H9 (cell line): Measurements from ENCODE around the gene NCL. TPM values are rescaled to one million over a fixed set of nuclear protein-coding genes. Genes with fewer than 3 reads are reported as not detected.

Experiments used
- DNase-seq: peaks from one replicate; pipeline ENCODE4 v3.0.0-alpha.2; 2017
- H2AFZ ChIP-seq: one replicate; pipeline ENCODE4 v1.6.1; 2013; ENCODE audit warnings: mild to moderate bottlenecking, low read length, control low read depth, moderate library complexity
- H2AK5ac ChIP-seq: 2 replicates; pipeline ENCODE4 v1.6.1; 2013; ENCODE audit warnings: low read length, control low read depth, mixed read lengths; ENCODE audit not compliant: insufficient read length
- H2BK120ac ChIP-seq: one replicate; pipeline ENCODE4 v1.6.1; 2013; ENCODE audit warnings: low read depth, mild to moderate bottlenecking, low read length, control low read depth, inconsistent platforms; ENCODE audit not compliant: poor library complexity, severe bottlenecking
- H2BK12ac ChIP-seq: 2 replicates; pipeline ENCODE4 v1.6.1; 2013; ENCODE audit warnings: low read length, control low read depth, mixed read lengths, low read depth; ENCODE audit not compliant: insufficient read length
- H2BK15ac ChIP-seq: 2 replicates; pipeline ENCODE4 v1.6.1; 2013; ENCODE audit warnings: low read depth, low read length, control low read depth
- H2BK20ac ChIP-seq: one replicate; pipeline ENCODE4 v1.6.1; 2013; ENCODE audit warnings: low read depth, mild to moderate bottlenecking, low read length, control low read depth, inconsistent platforms; ENCODE audit not compliant: poor library complexity, severe bottlenecking
- H2BK5ac ChIP-seq: 2 replicates; pipeline ENCODE4 v1.6.1; 2013; ENCODE audit warnings: low read length, control low read depth, mixed read lengths; ENCODE audit not compliant: insufficient read length
- H3K14ac ChIP-seq: 2 replicates; pipeline ENCODE4 v1.6.1; 2013; ENCODE audit warnings: low read length, control low read depth; ENCODE audit not compliant: insufficient read depth
- H3K18ac ChIP-seq: 2 replicates; pipeline ENCODE4 v1.6.1; 2013; ENCODE audit warnings: low read depth, mild to moderate bottlenecking, mixed read lengths, low read length, control low read depth; ENCODE audit not compliant: insufficient read length
- H3K23ac ChIP-seq: 2 replicates; pipeline ENCODE4 v1.6.1; 2013; ENCODE audit warnings: low read length, control low read depth, mixed read lengths, low read depth; ENCODE audit not compliant: insufficient read length
- H3K23me2 ChIP-seq: 2 replicates; pipeline ENCODE4 v1.6.1; 2013; ENCODE audit warnings: low read depth, mild to moderate bottlenecking, mixed read lengths, low read length, control low read depth; ENCODE audit not compliant: insufficient read length, poor library complexity, severe bottlenecking
- H3K27ac ChIP-seq: 2 replicates; pipeline ENCODE4 v1.5.1; 2013; ENCODE audit warnings: low read length, control low read depth, mixed read lengths, low read depth; ENCODE audit not compliant: insufficient read length
- H3K27me3 ChIP-seq: 2 replicates; pipeline ENCODE4 v1.6.1; 2013; ENCODE audit warnings: low read length, control low read depth, inconsistent platforms; ENCODE audit not compliant: insufficient read depth
- H3K4ac ChIP-seq: 2 replicates; pipeline ENCODE4 v1.6.1; 2013; ENCODE audit warnings: low read depth, mild to moderate bottlenecking, control low read depth, inconsistent platforms, low read length, moderate library complexity
- H3K4me1 ChIP-seq: 2 replicates; pipeline ENCODE4 v1.6.1; 2013; ENCODE audit warnings: low read length, control low read depth, inconsistent platforms; ENCODE audit not compliant: insufficient read depth
- H3K4me2 ChIP-seq: 2 replicates; pipeline ENCODE4 v1.6.1; 2013; ENCODE audit warnings: low read length, control low read depth, mixed read lengths; ENCODE audit not compliant: insufficient read length, insufficient read depth
- H3K56ac ChIP-seq: 2 replicates; pipeline ENCODE4 v1.6.1; 2013; ENCODE audit warnings: low read depth, mild to moderate bottlenecking, mixed read lengths, low read length, control low read depth; ENCODE audit not compliant: insufficient read length
- H3K79me1 ChIP-seq: 2 replicates; pipeline ENCODE4 v1.6.1; 2013; ENCODE audit warnings: low read depth, mild to moderate bottlenecking, moderate library complexity, low read length, control low read depth, inconsistent platforms; ENCODE audit not compliant: insufficient read depth, poor library complexity, severe bottlenecking
- H3K79me2 ChIP-seq: 2 replicates; pipeline ENCODE4 v1.6.1; 2013; ENCODE audit warnings: low read length, control low read depth, inconsistent platforms; ENCODE audit not compliant: insufficient read depth
- H3K9ac ChIP-seq: 2 replicates; pipeline ENCODE4 v1.6.1; 2013; ENCODE audit warnings: low read length, control low read depth, mixed read lengths; ENCODE audit not compliant: insufficient read length; ENCODE audit errors: extremely low read depth
- H3K9me3 ChIP-seq: one replicate; pipeline ENCODE4 v1.6.1; 2013; ENCODE audit warnings: low read depth, low read length, inconsistent platforms; ENCODE audit not compliant: control insufficient read depth
- H3T11ph ChIP-seq: one replicate; pipeline ENCODE4 v1.6.1; 2013; ENCODE audit warnings: mild to moderate bottlenecking, low read length, control low read depth, inconsistent platforms
- H4K20me1 ChIP-seq: one replicate; pipeline ENCODE4 v1.6.1; 2013; ENCODE audit not compliant: control insufficient read depth, insufficient read length, insufficient read depth
- H4K5ac ChIP-seq: 2 replicates; pipeline ENCODE4 v1.6.1; 2013; ENCODE audit warnings: low read depth, mild to moderate bottlenecking, mixed read lengths, low read length, control low read depth; ENCODE audit not compliant: insufficient read length
- H4K8ac ChIP-seq: replicated peaks from 2 replicates; pipeline ENCODE4 v1.6.1; 2013; ENCODE audit warnings: low read length, control low read depth, mixed read lengths, low read depth; ENCODE audit not compliant: insufficient read length
- H4K91ac ChIP-seq: 2 replicates; pipeline ENCODE4 v1.6.1; 2013; ENCODE audit warnings: low read depth, mild to moderate bottlenecking, moderate library complexity, mixed read lengths, low read length, control low read depth; ENCODE audit not compliant: insufficient read length
- H3K27ac Mint-ChIP-seq, 3 experiments: 2 replicates in 2 of 3; 3 replicates in 1 of 3; pipeline ENCODE4 v1.8.0; 2020 to 2021; ENCODE audit warnings: mixed read lengths in 3 of 3, mild to moderate bottlenecking in 1 of 3, moderate library complexity in 1 of 3
- H3K27me3 Mint-ChIP-seq: 2 replicates; pipeline ENCODE4 v1.8.0; 2021; ENCODE audit warnings: low read depth, mild to moderate bottlenecking, moderate library complexity, mixed read lengths
- H3K36me3 Mint-ChIP-seq, 3 experiments: 2 replicates in 2 of 3; 3 replicates in 1 of 3; pipeline ENCODE4 v1.8.0; 2020 to 2021; ENCODE audit warnings: low read depth in 3 of 3, mixed read lengths in 3 of 3; ENCODE audit not compliant: insufficient read depth in 1 of 3
- H3K4me1 Mint-ChIP-seq, 2 experiments: 2 replicates each; pipeline ENCODE4 v1.8.0; 2020; ENCODE audit warnings: mixed read lengths in 2 of 2
- H3K4me3 Mint-ChIP-seq, 2 experiments: 2 replicates in 1 of 2; 3 replicates in 1 of 2; pipeline ENCODE4 v1.8.0; 2020 to 2021; ENCODE audit warnings: mild to moderate bottlenecking in 2 of 2, mixed read lengths in 2 of 2, moderate library complexity in 1 of 2
- H3K9me3 Mint-ChIP-seq, 2 experiments: 2 replicates in 1 of 2; 3 replicates in 1 of 2; pipeline ENCODE4 v1.8.0; 2020; ENCODE audit warnings: mild to moderate bottlenecking in 2 of 2, mixed read lengths in 2 of 2, moderate library complexity in 1 of 2
- WGBS: extraction: QIAGEN DNeasy Blood & Tissue Kit; methylation state at CpG from one replicate; pipeline ENCODE4 v1.1.7; 2013; ENCODE audit warnings: missing lambda C conversion rate, low lambda C conversion rate, mixed read lengths; ENCODE audit not compliant: insufficient read length; ENCODE audit errors: extremely low coverage; 5-methylcytosine and 5-hydroxymethylcytosine counted together
- total RNA-seq: library from RNA; stranded (reverse); gene quantifications from 2 replicates; pipeline ENCODE4 v1.2.1, GENCODE V29; 2021
- TF ChIP-seq, protein P1 (sequence below): fragments of 200-600 bp; sonication (generic); conservative IDR thresholded peaks from 3 replicates; pipeline ENCODE4 v1.8.0; 2021; ENCODE audit warnings: antibody characterized with exemption, mild to moderate bottlenecking

NCL gene
- total RNA-seq, 1 experiment from 2014 or later = 1,269 TPM

- Mint-ChIP-seq H3K36me3 (no peaks in the 10 kb centered on the region; a peak in 1 of 7 replicates), H3K27ac (no peak overlapping the region), H3K9me3 (peaks cover 0 to 1% of the 10 kb centered on the region in 2 experiments; a peak in 1 of 5 replicates), H3K27me3 (no peaks in the 10 kb centered on the region), H3K4me3 (no peak overlapping the region), H3K4me1 (peaks cover 0 to 5% of the 10 kb centered on the region in 2 experiments; a peak in 1 of 4 replicates)
- H3K27me3 ChIP-seq = no peaks in the 10 kb centered on the region
- no peak overlapping the region for H4K5ac ChIP-seq
- no peak overlapping the region for H3K18ac ChIP-seq
- no peaks in the 10 kb centered on the region for H4K20me1 ChIP-seq
- no peak overlapping the region for H4K91ac ChIP-seq
- H3K4ac ChIP-seq = no peak overlapping the region
- H3K4me1 ChIP-seq = no peaks in the 10 kb centered on the region
- no peak overlapping the region for H2BK20ac ChIP-seq
- no peaks in the 10 kb centered on the region for H3K79me2 ChIP-seq
- TF ChIP-seq, protein P1, sequence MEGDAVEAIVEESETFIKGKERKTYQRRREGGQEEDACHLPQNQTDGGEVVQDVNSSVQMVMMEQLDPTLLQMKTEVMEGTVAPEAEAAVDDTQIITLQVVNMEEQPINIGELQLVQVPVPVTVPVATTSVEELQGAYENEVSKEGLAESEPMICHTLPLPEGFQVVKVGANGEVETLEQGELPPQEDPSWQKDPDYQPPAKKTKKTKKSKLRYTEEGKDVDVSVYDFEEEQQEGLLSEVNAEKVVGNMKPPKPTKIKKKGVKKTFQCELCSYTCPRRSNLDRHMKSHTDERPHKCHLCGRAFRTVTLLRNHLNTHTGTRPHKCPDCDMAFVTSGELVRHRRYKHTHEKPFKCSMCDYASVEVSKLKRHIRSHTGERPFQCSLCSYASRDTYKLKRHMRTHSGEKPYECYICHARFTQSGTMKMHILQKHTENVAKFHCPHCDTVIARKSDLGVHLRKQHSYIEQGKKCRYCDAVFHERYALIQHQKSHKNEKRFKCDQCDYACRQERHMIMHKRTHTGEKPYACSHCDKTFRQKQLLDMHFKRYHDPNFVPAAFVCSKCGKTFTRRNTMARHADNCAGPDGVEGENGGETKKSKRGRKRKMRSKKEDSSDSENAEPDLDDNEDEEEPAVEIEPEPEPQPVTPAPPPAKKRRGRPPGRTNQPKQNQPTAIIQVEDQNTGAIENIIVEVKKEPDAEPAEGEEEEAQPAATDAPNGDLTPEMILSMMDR = no peak
- no peak overlapping the region for H2BK5ac ChIP-seq
- no peaks in the 10 kb centered on the region for H3K79me1 ChIP-seq
- no peak overlapping the region for H2BK12ac ChIP-seq
- no peak for DNase-seq
- WGBS = no CpG with 5 or more reads among the region's 3 CpGs
- no peak overlapping the region for H3K56ac ChIP-seq
- no peak overlapping the region for H3K14ac ChIP-seq
- no peak overlapping the region for H3K9ac ChIP-seq
- H3K23me2 ChIP-seq = no peaks in the 10 kb centered on the region
- no peak overlapping the region for H2BK15ac ChIP-seq
- no peak overlapping the region for H3K27ac ChIP-seq
- no peak overlapping the region for H2BK120ac ChIP-seq
- H2AK5ac ChIP-seq = no peak overlapping the region
- no peak overlapping the region for H3K4me2 ChIP-seq
- no peak overlapping the region for H3T11ph ChIP-seq
- H4K8ac ChIP-seq = no peak overlapping the region
- no peak overlapping the region for H2AFZ ChIP-seq
- H3K23ac ChIP-seq = no peak overlapping the region
- H3K9me3 ChIP-seq = no peaks in the 10 kb centered on the region
These were observed 16.5 kb upstream of the NCL start for GRCh38 chr2:231480781-231481180.
